A673 (cell line): ENCODE results near the gene KRTAP1-1. TPM values are rescaled to one million over a fixed set of nuclear protein-coding genes. Genes with fewer than 3 reads are reported as not detected.

ENCODE experiments used
- BruUV-seq: library from RNA; stranded (reverse); fragments of 400-500 nt; replicated peaks from 2 replicates; lab custom pipeline; 2021; lab: Mats Ljungman, UMichigan
- CTCF ChIA-PET: fragments of 300-600 bp; sonication (Branson Sonifier 250); formaldehyde crosslinking; loops from one replicate; lab custom pipeline; 2022; ENCODE audit warnings: antibody characterized with exemption; lab: Charles Lee
- POLR2A ChIA-PET: fragments of 300-600 bp; sonication (Branson Sonifier 250); formaldehyde crosslinking; loops from one replicate; lab custom pipeline; 2022; ENCODE audit warnings: antibody characterized with exemption; ENCODE audit not compliant: low non-redundant PET; lab: Charles Lee
- DNase-seq: peaks from one replicate; pipeline ENCODE4 v3.0.0-alpha.2; 2015; ENCODE audit warnings: low spot score
- H3K27ac ChIP-seq: fragments of 200-600 bp; sonication (generic); 2 replicates; pipeline ENCODE4 v1.5.1; 2016; ENCODE audit warnings: mixed run types, low read depth, mild to moderate bottlenecking, mixed read lengths, antibody characterized with exemption, low read length; ENCODE audit not compliant: poor library complexity, severe bottlenecking
- H3K27me3 ChIP-seq: fragments of 200-600 bp; sonication (generic); replicated peaks from 2 replicates; pipeline ENCODE4 v1.6.1; 2017; ENCODE audit warnings: mixed run types, low read depth, mild to moderate bottlenecking, mixed read lengths, antibody characterized with exemption, low read length; ENCODE audit not compliant: insufficient read depth, poor library complexity
- H3K36me3 ChIP-seq: fragments of 200-600 bp; sonication (generic); 2 replicates; pipeline ENCODE4 v1.6.1; 2016; ENCODE audit warnings: mixed run types, mild to moderate bottlenecking, mixed read lengths, antibody characterized with exemption, low read length; ENCODE audit not compliant: insufficient read depth, poor library complexity, severe bottlenecking
- H3K4me1 ChIP-seq: fragments of 200-600 bp; sonication (generic); 2 replicates; pipeline ENCODE4 v1.6.1; 2017; ENCODE audit warnings: mixed run types, mild to moderate bottlenecking, mixed read lengths, antibody characterized with exemption, low read length; ENCODE audit not compliant: insufficient read depth, poor library complexity, severe bottlenecking
- H3K4me3 ChIP-seq: fragments of 200-600 bp; sonication (generic); 2 replicates; pipeline ENCODE4 v1.5.1; 2016; ENCODE audit warnings: low read depth, mixed run types, mild to moderate bottlenecking, mixed read lengths, low read length; ENCODE audit not compliant: poor library complexity, severe bottlenecking
- H3K9me3 ChIP-seq: fragments of 200-600 bp; sonication (generic); 2 replicates; pipeline ENCODE4 v1.6.1; 2016; ENCODE audit warnings: mixed run types, low read depth, mild to moderate bottlenecking, mixed read lengths, antibody characterized with exemption, low read length; ENCODE audit not compliant: poor library complexity, severe bottlenecking
- CTCF ChIP-seq: fragments of 300-800, 200-600 bp; sonication (generic); conservative IDR thresholded peaks from 2 replicates; pipeline ENCODE4 v1.5.1; 2017; ENCODE audit warnings: low read depth, mild to moderate bottlenecking, antibody characterized with exemption, low read length, moderate library complexity, mixed read lengths
- EZH2 ChIP-seq: fragments of 200-600 bp; sonication (generic); IDR thresholded peaks from 2 replicates; pipeline ENCODE4 v1.6.1; 2017; ENCODE audit warnings: borderline replicate concordance, low read depth, mild to moderate bottlenecking, mixed read lengths, antibody characterized with exemption, low read length; ENCODE audit not compliant: poor library complexity, severe bottlenecking
- intact Hi-C: fragments of 100-400 bp; cut with micrococcal nuclease; formaldehyde crosslinking; loops from one replicate; pipeline ENCODE4 v1.10.0; 2022; ENCODE audit not compliant: unreplicated experiment
- total RNA-seq: library from RNA; stranded (reverse); gene quantifications from 2 replicates; pipeline ENCODE4 v1.2.3, GENCODE V29; 2021

KRTAP1-1 gene
- total RNA-seq, 1 experiment from 2014 or later, result not detected

DNA sequence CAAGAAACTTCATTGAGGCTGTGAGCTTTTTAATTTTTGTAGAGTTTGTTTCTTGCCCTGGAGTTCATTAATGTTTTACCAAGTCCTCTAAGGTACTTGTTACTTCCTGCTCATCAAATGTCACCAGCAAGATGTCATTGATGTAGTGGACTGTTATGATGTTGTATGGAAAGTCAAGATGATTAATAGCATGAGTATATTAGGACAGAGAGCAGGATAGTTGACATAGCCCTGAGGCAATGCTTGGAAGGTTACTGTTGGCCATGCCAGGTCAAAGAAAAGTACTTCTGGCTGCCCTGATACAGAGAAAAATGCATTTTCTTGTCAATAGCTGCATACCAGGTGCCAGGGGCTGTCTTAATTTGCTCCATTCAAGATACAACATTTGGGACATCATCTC lies 20.9 kb downstream of the KRTAP1-1 start:
- intact Hi-C loops, result no loop called here
- Histone ChIP-seq H3K4me1 (no peaks in the 10 kb centered on the region), H3K9me3 (no peaks in the 10 kb centered on the region), H3K4me3 (no peak overlapping the region), H3K27me3 (no peaks in the 10 kb centered on the region), H3K36me3 (no peaks in the 10 kb centered on the region), H3K27ac (no peak overlapping the region)
- no peak for DNase-seq
- ChIA-PET POLR2A (no interaction called here), CTCF (no interaction called here)
- BruUV-seq, result no TSS peak
- no peak for TF ChIP-seq EZH2
- TF ChIP-seq CTCF, result no peak

DNA sequence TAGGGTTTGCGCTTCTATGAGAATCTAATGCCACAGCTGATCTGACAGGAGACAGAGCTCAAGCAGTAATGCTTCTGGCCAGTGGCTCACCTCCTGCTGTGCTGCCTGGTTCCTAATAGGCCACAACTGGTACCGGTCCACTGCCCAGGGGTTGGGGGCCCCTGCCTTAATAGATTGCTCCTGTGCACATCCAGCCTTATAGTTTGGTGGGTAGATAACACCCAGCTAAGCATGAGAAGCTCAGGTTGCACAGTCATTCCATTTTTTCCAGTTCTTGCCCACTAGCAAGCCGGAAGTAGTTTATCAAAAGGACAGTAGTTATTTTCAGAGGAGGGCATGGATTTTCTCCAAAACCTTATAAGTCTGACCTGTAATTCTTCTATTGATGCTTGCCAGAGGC lies 21.8 kb downstream of the KRTAP1-1 start:
- BruUV-seq, result no TSS peak
- POLR2A ChIA-PET, result interaction anchor here (0.5 kb wide), 1 partner anchor 15 kb away, joined by 3 read pairs; no protein-coding TSS in a partner anchor
- no peak for DNase-seq
- Histone ChIP-seq H3K4me1 (no peaks in the 10 kb centered on the region), H3K27me3 (no peaks in the 10 kb centered on the region), H3K27ac (no peak overlapping the region), H3K9me3 (no peaks in the 10 kb centered on the region), H3K4me3 (no peak overlapping the region), H3K36me3 (no peaks in the 10 kb centered on the region)
- TF ChIP-seq EZH2 (no peak), CTCF (no peak)
- intact Hi-C loops, result no loop called here
- CTCF ChIA-PET, result no interaction called here

DNA sequence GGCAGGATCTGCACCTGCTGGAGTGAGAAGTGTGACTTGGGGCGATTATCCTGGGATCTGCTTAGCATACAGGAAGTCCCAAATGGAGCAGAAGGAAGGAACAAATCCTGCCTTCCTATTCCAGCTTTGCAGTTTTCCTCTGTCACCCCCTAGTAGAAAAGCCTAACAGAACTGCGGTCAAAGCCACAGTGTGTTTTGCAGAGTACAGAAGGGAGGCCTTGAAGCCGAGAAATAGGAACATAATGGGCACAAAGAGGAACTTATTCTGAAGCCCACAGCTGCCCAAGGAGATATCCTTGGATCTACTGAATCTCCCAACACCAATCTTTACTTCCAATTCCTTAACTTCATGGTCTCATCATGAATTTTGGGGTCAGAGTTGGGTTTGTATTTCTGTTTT lies 22.7 kb downstream of the KRTAP1-1 start:
- DNase-seq, result no peak
- H3K36me3 ChIP-seq, result no peaks in the 10 kb centered on the region
- BruUV-seq, result no TSS peak
- no peaks in the 10 kb centered on the region for H3K4me1 ChIP-seq
- no peaks in the 10 kb centered on the region for H3K9me3 ChIP-seq
- CTCF ChIA-PET, result no interaction called here
- POLR2A ChIA-PET, result no interaction called here
- intact Hi-C loops, result no loop called here
- no peak for TF ChIP-seq CTCF
- TF ChIP-seq EZH2, result no peak
- H3K4me3 ChIP-seq, result no peak overlapping the region
- no peak overlapping the region for H3K27ac ChIP-seq
- no peaks in the 10 kb centered on the region for H3K27me3 ChIP-seq
